ENCODE data around the gene THEM4.

DNA sequence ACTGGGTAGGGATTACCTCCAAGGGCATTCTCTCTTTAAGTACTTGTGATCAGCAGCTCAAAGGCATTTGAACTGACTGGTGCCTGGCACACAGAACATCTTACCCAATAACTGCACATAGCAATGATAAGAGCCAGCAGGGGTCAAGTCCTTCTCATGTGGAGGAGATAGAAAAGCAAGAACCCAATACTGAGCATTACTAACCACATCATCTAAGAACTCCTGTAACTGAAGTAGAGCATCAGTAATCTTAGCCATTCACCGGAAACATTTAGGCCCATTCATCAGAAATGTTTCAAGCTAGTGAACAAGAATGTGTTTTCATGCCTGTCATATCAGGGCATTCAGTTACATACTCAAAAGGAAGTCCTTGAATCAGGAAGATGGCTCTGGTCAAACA, 33.6 kb upstream of the THEM4 start:
- TF ChIP-seq, protein P1, sequence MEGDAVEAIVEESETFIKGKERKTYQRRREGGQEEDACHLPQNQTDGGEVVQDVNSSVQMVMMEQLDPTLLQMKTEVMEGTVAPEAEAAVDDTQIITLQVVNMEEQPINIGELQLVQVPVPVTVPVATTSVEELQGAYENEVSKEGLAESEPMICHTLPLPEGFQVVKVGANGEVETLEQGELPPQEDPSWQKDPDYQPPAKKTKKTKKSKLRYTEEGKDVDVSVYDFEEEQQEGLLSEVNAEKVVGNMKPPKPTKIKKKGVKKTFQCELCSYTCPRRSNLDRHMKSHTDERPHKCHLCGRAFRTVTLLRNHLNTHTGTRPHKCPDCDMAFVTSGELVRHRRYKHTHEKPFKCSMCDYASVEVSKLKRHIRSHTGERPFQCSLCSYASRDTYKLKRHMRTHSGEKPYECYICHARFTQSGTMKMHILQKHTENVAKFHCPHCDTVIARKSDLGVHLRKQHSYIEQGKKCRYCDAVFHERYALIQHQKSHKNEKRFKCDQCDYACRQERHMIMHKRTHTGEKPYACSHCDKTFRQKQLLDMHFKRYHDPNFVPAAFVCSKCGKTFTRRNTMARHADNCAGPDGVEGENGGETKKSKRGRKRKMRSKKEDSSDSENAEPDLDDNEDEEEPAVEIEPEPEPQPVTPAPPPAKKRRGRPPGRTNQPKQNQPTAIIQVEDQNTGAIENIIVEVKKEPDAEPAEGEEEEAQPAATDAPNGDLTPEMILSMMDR (IDR thresholded peaks at IDR 0.05; ENCODE audit: low read depth, low read length): no peak
- TF ChIP-seq POLR2A (IDR thresholded peaks at IDR 0.05; ENCODE audit: extremely low read depth, insufficient read length): no peak
